Tibial nerve (tissue), 4 donors: ENCODE data around the gene AUH.

ENCODE experiments used
- CTCF ChIP-seq, 5 experiments: fragments of 200-600 bp in 3 of 5; fragments of 450-650 bp in 2 of 5; sonication (generic) in 3 of 5; IDR thresholded peaks; one replicate each; pipeline ENCODE4 v1.5.1; 2016 to 2019; ENCODE audit warnings: antibody characterized with exemption in 5 of 5, mild to moderate bottlenecking in 3 of 5, moderate library complexity in 2 of 5
- EP300 ChIP-seq, 2 donors: sonication (generic); formaldehyde crosslinking; IDR thresholded peaks; one replicate each; pipeline ENCODE4 v1.6.1; 2017; ENCODE audit warnings: antibody characterized with exemption in 2 of 2, mild to moderate bottlenecking in 1 of 2

- no peak for TF ChIP-seq CTCF (IDR thresholded peaks at IDR 0.05)
- TF ChIP-seq EP300 (IDR thresholded peaks at IDR 0.05): no peak
Measured at GRCh38 chr9:91200692-91201336, 160.9 kb downstream of the AUH start.
